ENCODE data around the gene LCN6. TPM values are rescaled to one million over a fixed set of nuclear protein-coding genes. Genes with fewer than 3 reads are reported as not detected.

Gene LCN6
- total and polyA plus RNA-seq, 2 of the 4 experiments (the other 2 are of a cell fraction): not detected

DNA sequence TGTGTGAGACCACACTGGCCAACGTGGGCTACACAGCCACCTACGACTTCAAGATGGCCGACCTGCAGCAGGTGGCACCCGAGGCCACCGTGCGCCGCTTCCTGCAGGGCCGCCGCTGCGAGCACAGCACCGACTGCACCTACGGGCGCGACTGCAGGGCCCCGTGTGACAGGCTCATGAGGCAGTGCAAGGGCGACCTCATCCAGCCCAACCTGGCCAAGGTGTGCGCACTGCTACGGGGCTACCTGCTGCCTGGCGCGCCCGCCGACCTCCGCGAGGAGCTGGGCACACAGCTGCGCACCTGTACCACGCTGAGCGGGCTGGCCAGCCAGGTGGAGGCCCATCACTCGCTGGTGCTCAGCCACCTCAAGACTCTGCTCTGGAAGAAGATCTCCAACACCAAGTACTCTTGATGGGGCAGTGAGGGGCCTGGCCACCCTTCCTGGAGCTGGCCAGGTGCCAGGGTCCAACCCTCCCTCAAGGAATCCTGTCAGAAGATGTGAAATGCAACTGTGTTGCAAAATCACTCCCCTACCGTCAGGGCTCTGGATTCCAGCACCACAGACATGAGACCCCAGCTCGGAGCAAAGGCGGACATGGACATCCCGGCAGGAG, 24.9 kb downstream of the LCN6 start:
- dilution Hi-C loops (cut with HindIII; ENCODE audit: low sequenced_read_pairs, unreplicated experiment): no loop called here
- peaks cover 81% of the 10 kb centered on the region for H4K20me1 ChIP-seq (ENCODE audit: insufficient read depth, low read length)
- peaks cover 51% of the 10 kb centered on the region for H3K36me3 ChIP-seq (ENCODE audit: control insufficient read depth, insufficient read depth, low read length)

More for the DNA sequence above, 24.9 kb downstream of the LCN6 start:
- no peak overlapping the region for H3K4me3 ChIP-seq (ENCODE audit: insufficient read depth, low read depth, low read length)
- no peak overlapping the region for H4K91ac ChIP-seq (ENCODE audit: insufficient read depth, low read depth, low read length)
- no peak overlapping the region for H3K4me2 ChIP-seq (ENCODE audit: low read depth, low read length)
- ATAC-seq (ENCODE audit: low read depth) (no peak), DNase-seq (no peak)
- H2AK9ac ChIP-seq (replicated peaks; ENCODE audit: low read depth, low read length, poor library complexity): no peak overlapping the region
- no peak overlapping the region for H2BK120ac ChIP-seq (ENCODE audit: low read depth, low read length)
- no peak overlapping the region for H3K4ac ChIP-seq (ENCODE audit: low read depth, low read length)
- intact Hi-C loops (cut with micrococcal nuclease): no loop called here
- no peak overlapping the region for H3K56ac ChIP-seq (ENCODE audit: extremely low read depth, insufficient read depth, low read length)
- ChIA-PET POLR2A (ENCODE audit: unreplicated experiment) (no interaction called here), CTCF (no interaction called here)
- BruUV-seq (replicated peaks): no TSS peak
- H4K5ac ChIP-seq (ENCODE audit: low read depth, low read length): no peak overlapping the region
- no peak overlapping the region for H2BK20ac ChIP-seq (ENCODE audit: low read depth, low read length)
- no peak overlapping the region for H3K9ac ChIP-seq (ENCODE audit: low read depth, low read length)
- 95% methylated on average over 24 of the region's 32 CpGs; no CpG with 5 or more reads in 1 of the 2 experiments for WGBS, 2 experiments (ENCODE audit: extremely low coverage in 2 of 2, insufficient read length in 1 of 2)
- no peak overlapping the region for H3K23ac ChIP-seq (ENCODE audit: low read depth, low read length)
- H3K9me3 ChIP-seq (ENCODE audit: control insufficient read depth, insufficient read depth, low read length): no peaks in the 10 kb centered on the region
- no peaks in the 10 kb centered on the region for H3K27me3 ChIP-seq (ENCODE audit: control insufficient read depth, insufficient read depth, low read length)
- no peak overlapping the region for H3K14ac ChIP-seq (replicated peaks; ENCODE audit: low read depth, low read length)
- TF ChIP-seq MXI1 (IDR thresholded peaks at IDR 0.05; ENCODE audit: borderline replicate concordance, low read depth, low read length) (no peak), SMC3 (IDR thresholded peaks at IDR 0.05; ENCODE audit: low read depth, low read length) (no peak), RAD21 (IDR thresholded peaks at IDR 0.05; ENCODE audit: low read length) (no peak), FOS (IDR thresholded peaks at IDR 0.05; ENCODE audit: low read depth, low read length) (no peak), MAZ (IDR thresholded peaks at IDR 0.05; ENCODE audit: borderline replicate concordance, low read depth, low read length) (no peak), RCOR1 (IDR thresholded peaks at IDR 0.05; ENCODE audit: insufficient replicate concordance, low read length) (no peak), RFX5 (IDR thresholded peaks at IDR 0.05; ENCODE audit: low read depth, low read length) (no peak)
- TF ChIP-seq, protein P1, sequence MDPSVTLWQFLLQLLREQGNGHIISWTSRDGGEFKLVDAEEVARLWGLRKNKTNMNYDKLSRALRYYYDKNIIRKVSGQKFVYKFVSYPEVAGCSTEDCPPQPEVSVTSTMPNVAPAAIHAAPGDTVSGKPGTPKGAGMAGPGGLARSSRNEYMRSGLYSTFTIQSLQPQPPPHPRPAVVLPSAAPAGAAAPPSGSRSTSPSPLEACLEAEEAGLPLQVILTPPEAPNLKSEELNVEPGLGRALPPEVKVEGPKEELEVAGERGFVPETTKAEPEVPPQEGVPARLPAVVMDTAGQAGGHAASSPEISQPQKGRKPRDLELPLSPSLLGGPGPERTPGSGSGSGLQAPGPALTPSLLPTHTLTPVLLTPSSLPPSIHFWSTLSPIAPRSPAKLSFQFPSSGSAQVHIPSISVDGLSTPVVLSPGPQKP (IDR thresholded peaks at IDR 0.05; ENCODE audit: borderline replicate concordance, low read depth, low read length): no peak
- H3K27ac ChIP-seq (ENCODE audit: insufficient read depth, low read length): no peak overlapping the region
- no peak overlapping the region for H4K8ac ChIP-seq (ENCODE audit: low read depth in 2 of 2, low read length in 2 of 2)
- H2BK5ac ChIP-seq (ENCODE audit: low read depth, low read length, poor library complexity, severe bottlenecking): no peak overlapping the region
- H2BK15ac ChIP-seq (ENCODE audit: low read depth, low read length): no peak overlapping the region
- no peak overlapping the region for H2AFZ ChIP-seq (replicated peaks; ENCODE audit: low read length, poor library complexity)
- in situ Hi-C loops (cut with MboI; ENCODE audit: low sequenced_read_pairs): no loop called here
- no peak overlapping the region for H3K18ac ChIP-seq (ENCODE audit: low read depth, low read length)
- peaks cover 21% of the 10 kb centered on the region for H3K4me1 ChIP-seq (ENCODE audit: control insufficient read depth, insufficient read depth, low read length)
- no peak overlapping the region for H2AK5ac ChIP-seq (ENCODE audit: low read depth, low read length)
- peaks cover 11 to 53% of the 10 kb centered on the region in 2 experiments for H3K79me1 ChIP-seq (ENCODE audit: low read depth in 1 of 2, low read length in 2 of 2)
- peaks cover 19% of the 10 kb centered on the region for H3K9me1 ChIP-seq (ENCODE audit: insufficient read depth, low read length)

All from IMR-90 (cell line).